ENCODE results near the gene GPAM. TPM values are rescaled to one million over a fixed set of nuclear protein-coding genes. Genes with fewer than 3 reads are reported as not detected.

Gene GPAM
- total RNA-seq, 1 donor from 2014 or later = 9.4 TPM

GRCh38 chr10:112224933-112225529, 41.5 kb upstream of the GPAM start:
- Histone ChIP-seq H3K4me3 (ENCODE audit: low read depth, low read length) (no peak overlapping the region), H3K27me3 (ENCODE audit: control insufficient read depth, insufficient read depth, low read length) (no peaks in the 10 kb centered on the region), H3K36me3 (ENCODE audit: control insufficient read depth, insufficient read depth, low read length) (no peaks in the 10 kb centered on the region)
- no peak for DNase-seq (ENCODE audit: low read depth)
- no peak for TF ChIP-seq CTCF (IDR thresholded peaks at IDR 0.05; ENCODE audit: insufficient read depth, low read length, poor library complexity, severe bottlenecking)

DNA sequence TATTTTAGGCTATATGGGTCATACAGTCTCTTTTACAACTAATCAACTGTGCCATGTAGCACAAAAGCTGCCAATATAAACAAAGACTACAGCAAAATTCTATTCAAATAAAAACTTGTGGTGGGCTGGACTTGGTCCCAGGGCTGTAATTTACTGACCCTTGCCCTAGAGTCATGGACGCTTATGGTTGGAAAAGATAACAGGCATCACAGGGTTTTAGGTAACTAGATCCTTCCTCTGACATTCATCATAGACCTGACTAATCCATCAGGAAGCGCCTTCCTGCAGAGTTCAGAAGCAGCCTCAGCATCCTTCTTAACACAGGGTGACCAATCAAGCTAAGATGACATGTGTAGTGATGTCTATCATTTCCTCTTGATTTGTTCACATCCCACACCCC, 40.2 kb upstream of the GPAM start:
- no peak for DNase-seq (ENCODE audit: low read depth)
- Histone ChIP-seq H3K36me3 (ENCODE audit: control insufficient read depth, insufficient read depth, low read length) (no peaks in the 10 kb centered on the region), H3K27me3 (ENCODE audit: control insufficient read depth, insufficient read depth, low read length) (no peaks in the 10 kb centered on the region), H3K4me3 (ENCODE audit: low read depth, low read length) (no peak overlapping the region)
- no peak for TF ChIP-seq CTCF (IDR thresholded peaks at IDR 0.05; ENCODE audit: insufficient read depth, low read length, poor library complexity, severe bottlenecking)

DNA sequence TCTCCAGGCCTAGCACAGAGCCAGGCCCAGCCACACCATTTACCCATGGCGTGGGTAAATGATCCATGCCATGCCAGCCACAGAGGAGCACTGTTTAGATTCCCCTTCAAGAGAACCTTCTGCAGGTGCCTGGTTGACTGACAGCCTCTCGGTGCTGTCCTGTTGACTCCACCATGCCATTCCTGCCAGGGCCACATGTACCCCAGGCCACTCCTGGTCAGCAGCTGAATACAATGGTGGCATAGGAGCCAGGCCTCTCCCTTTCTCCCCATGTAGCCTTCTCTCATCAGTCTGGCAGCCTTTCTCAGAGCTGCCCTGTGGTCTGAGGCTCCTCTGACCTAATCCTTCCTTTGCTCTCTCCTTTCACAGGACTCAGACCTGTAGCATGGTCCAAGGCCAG, 39.2 kb upstream of the GPAM start:
- no peaks in the 10 kb centered on the region for H3K36me3 ChIP-seq (ENCODE audit: control insufficient read depth, insufficient read depth, low read length)
- TF ChIP-seq CTCF (IDR thresholded peaks at IDR 0.05; ENCODE audit: insufficient read depth, low read length, poor library complexity, severe bottlenecking) = no peak
- no peak for DNase-seq (ENCODE audit: low read depth)
- no peak overlapping the region for H3K4me3 ChIP-seq (ENCODE audit: low read depth, low read length)
- H3K27me3 ChIP-seq (ENCODE audit: control insufficient read depth, insufficient read depth, low read length) = no peaks in the 10 kb centered on the region

- Histone ChIP-seq H3K36me3 (ENCODE audit: control insufficient read depth, insufficient read depth, low read length) (no peaks in the 10 kb centered on the region), H3K4me3 (ENCODE audit: low read depth, low read length) (no peak overlapping the region), H3K27me3 (ENCODE audit: control insufficient read depth, insufficient read depth, low read length) (no peaks in the 10 kb centered on the region)
- TF ChIP-seq CTCF (IDR thresholded peaks at IDR 0.05; ENCODE audit: insufficient read depth, low read length, poor library complexity, severe bottlenecking) = no peak
- no peak for DNase-seq (ENCODE audit: low read depth)
These were observed 38.0 kb upstream of the GPAM start for GRCh38 chr10:112221545-112221944.

DNA sequence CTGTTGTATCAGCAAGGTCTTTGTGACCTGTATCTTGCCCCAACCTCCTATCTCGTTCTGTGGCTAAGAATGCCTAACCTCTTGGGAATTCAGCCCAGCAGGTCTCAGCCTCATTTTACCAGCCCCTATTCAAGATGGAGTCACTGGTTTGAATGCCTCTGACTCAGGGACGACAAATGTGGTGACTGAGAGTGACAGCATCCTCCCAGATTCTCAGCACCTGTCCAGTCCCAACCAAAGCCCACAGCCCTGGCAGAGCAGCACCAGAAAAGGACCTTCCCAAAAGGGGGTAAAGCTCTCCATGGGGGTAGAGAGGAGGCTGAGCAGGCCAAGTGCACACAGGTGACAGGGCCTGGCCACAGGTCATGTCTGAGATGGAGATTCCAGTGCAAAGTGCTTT, 35.4 kb upstream of the GPAM start:
- no peaks in the 10 kb centered on the region for H3K36me3 ChIP-seq (ENCODE audit: control insufficient read depth, insufficient read depth, low read length)
- H3K27me3 ChIP-seq (ENCODE audit: control insufficient read depth, insufficient read depth, low read length) = no peaks in the 10 kb centered on the region
- no peak for TF ChIP-seq CTCF (IDR thresholded peaks at IDR 0.05; ENCODE audit: insufficient read depth, low read length, poor library complexity, severe bottlenecking)
- DNase-seq (ENCODE audit: low read depth) = no peak
- no peak overlapping the region for H3K4me3 ChIP-seq (ENCODE audit: low read depth, low read length)

DNA sequence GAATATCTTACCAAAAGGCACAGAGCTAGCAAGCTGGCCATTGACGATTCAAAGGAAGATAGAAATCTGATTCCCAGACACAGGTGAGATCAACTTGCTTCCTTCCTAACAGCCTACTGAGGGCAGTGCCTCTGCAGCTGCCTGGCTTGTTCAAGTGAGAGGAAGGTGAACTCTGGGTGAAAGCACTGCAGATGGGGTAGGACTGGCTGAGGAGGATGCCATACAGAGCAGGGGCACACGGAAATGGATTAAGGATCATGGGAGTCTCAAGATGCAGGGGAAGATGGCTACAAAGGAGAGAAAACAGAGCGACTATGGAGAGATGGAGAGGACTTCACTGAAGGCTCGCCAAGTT, 34.4 kb upstream of the GPAM start:
- TF ChIP-seq CTCF (IDR thresholded peaks at IDR 0.05; ENCODE audit: insufficient read depth, low read length, poor library complexity, severe bottlenecking) = no peak
- H3K4me3 ChIP-seq (ENCODE audit: low read depth, low read length) = no peak overlapping the region
- H3K27me3 ChIP-seq (ENCODE audit: control insufficient read depth, insufficient read depth, low read length) = no peaks in the 10 kb centered on the region
- H3K36me3 ChIP-seq (ENCODE audit: control insufficient read depth, insufficient read depth, low read length) = no peaks in the 10 kb centered on the region
- no peak for DNase-seq (ENCODE audit: low read depth)

All from kidney epithelial cell (primary cell).